Measurements from ENCODE around the gene PHACTR3. TPM values are rescaled to one million over a fixed set of nuclear protein-coding genes. Genes with fewer than 3 reads are reported as not detected.

PHACTR3 gene
- total and polyA plus RNA-seq, 2 of the 8 experiments (the other 6 are each of a cell fraction or from before 2014, with no cell fraction given) = 0.05 to 0.13 TPM

GRCh38 chr20:59652381-59652780 is 48.0 kb downstream of the PHACTR3 start:
- Histone ChIP-seq H4K8ac (ENCODE audit: extremely low read depth, insufficient read depth, low read length) (no peak overlapping the region), H3K18ac (ENCODE audit: extremely low read depth, low read length) (no peak overlapping the region), H3K9ac (replicated peaks in 1 of 4; ENCODE audit: extremely low read depth in 1 of 4, low read depth in 3 of 4, low read length in 3 of 4) (no peak overlapping the region), H2BK15ac (ENCODE audit: low read length) (no peak overlapping the region), H2AK5ac (ENCODE audit: low read depth, low read length) (no peak overlapping the region), H2BK20ac (ENCODE audit: low read length) (no peak overlapping the region), H3K79me1 (ENCODE audit: low read depth, low read length) (no peaks in the 10 kb centered on the region), H3K23ac (ENCODE audit: insufficient read length) (no peak overlapping the region), H4K91ac (replicated peaks; ENCODE audit: insufficient read length, low read length) (no peak overlapping the region), H3K4ac (replicated peaks; ENCODE audit: insufficient read length, low read depth, low read length) (no peak overlapping the region), H3K23me2 (ENCODE audit: low read depth, low read length) (no peaks in the 10 kb centered on the region), H3K36me3 (ENCODE audit: control insufficient read depth in 2 of 4, insufficient read depth in 4 of 4, low read length in 3 of 4) (no peaks in the 10 kb centered on the region), H3K79me2 (ENCODE audit: control insufficient read depth in 1 of 2, insufficient read depth in 2 of 2, low read length in 2 of 2) (no peaks in the 10 kb centered on the region), H3K4me1 (replicated peaks in 1 of 4; ENCODE audit: control insufficient read depth in 3 of 4, insufficient read depth in 4 of 4, low read length in 3 of 4) (no peaks in the 10 kb centered on the region), H3K4me2 (ENCODE audit: insufficient read depth in 1 of 2, low read depth in 2 of 2, low read length in 2 of 2) (no peak overlapping the region), H3K27ac (ENCODE audit: low read depth, low read length) (no peak overlapping the region), H4K5ac (ENCODE audit: insufficient read length, low read depth, low read length) (no peak overlapping the region), H3K56ac (replicated peaks; ENCODE audit: insufficient read length, low read depth, low read length) (no peak overlapping the region), H2BK12ac (ENCODE audit: low read depth, low read length) (no peak overlapping the region), H2AFZ (ENCODE audit: low read length) (no peak overlapping the region), H4K20me1 (replicated peaks in 1 of 2; ENCODE audit: control insufficient read depth in 1 of 2, insufficient read depth in 2 of 2, low read length in 2 of 2) (no peaks in the 10 kb centered on the region), H2BK120ac (replicated peaks; ENCODE audit: low read depth, low read length) (no peak overlapping the region), H3K27me3 (replicated peaks in 1 of 4; ENCODE audit: control insufficient read depth in 3 of 4, extremely low read depth in 1 of 4, insufficient read depth in 3 of 4, low read length in 3 of 4) (no peaks in the 10 kb centered on the region), H3K4me3 (ENCODE audit: extremely low read depth in 1 of 4, insufficient read depth in 2 of 4, low read depth in 3 of 4, low read length in 4 of 4) (no peak overlapping the region), H2BK5ac (ENCODE audit: low read depth, low read length) (no peak overlapping the region), H3K9me3 (ENCODE audit: insufficient read depth in 2 of 2, low read depth in 1 of 2, low read length in 1 of 2) (peaks cover 51 to 80% of the 10 kb centered on the region in 2 experiments), H3K14ac (ENCODE audit: insufficient read length) (no peak overlapping the region)
- ChIA-PET POLR2A (ENCODE audit: partially characterized antibody) (no interaction called here), CTCF (ENCODE audit: partially characterized antibody) (no interaction called here)
- DNase-seq (ENCODE audit: low read depth in 1 of 2, low spot score in 2 of 2) (no peak), FAIRE-seq (no peak)
- no peak for TF ChIP-seq MAFK (IDR thresholded peaks at IDR 0.05; ENCODE audit: low read depth, low read length)
- TF ChIP-seq EZH2 (IDR thresholded peaks at IDR 0.05; ENCODE audit: low read depth, low read length, severe bottlenecking) = no peak
- no peak for TF ChIP-seq POLR2A (IDR thresholded peaks at IDR 0.05; ENCODE audit: control extremely low read depth in 1 of 2, low read depth in 2 of 2, low read length in 2 of 2)
- TF ChIP-seq RAD21 (IDR thresholded peaks at IDR 0.05 in 1 of 2, conservative IDR thresholded peaks at IDR 0.05 in 1 of 2; ENCODE audit: low read depth in 2 of 2, low read length in 2 of 2) = no peak
- TF ChIP-seq TBP (IDR thresholded peaks at IDR 0.05; ENCODE audit: low read depth, low read length) = no peak
- TF ChIP-seq ATF2 (IDR thresholded peaks at IDR 0.05; ENCODE audit: low read length) = no peak
- no peak for TF ChIP-seq JUND (IDR thresholded peaks at IDR 0.05; ENCODE audit: low read length)
- no peak for TF ChIP-seq ATF3 (IDR thresholded peaks at IDR 0.05; ENCODE audit: insufficient read depth, low read depth, low read length)
- no peak for TF ChIP-seq SUZ12 (IDR thresholded peaks at IDR 0.05; ENCODE audit: low read length)
- no peak for TF ChIP-seq ZNF274 (IDR thresholded peaks at IDR 0.05; ENCODE audit: borderline replicate concordance, extremely low read depth, low read length)
- TF ChIP-seq KDM4A (IDR thresholded peaks at IDR 0.05; ENCODE audit: low read depth, low read length, severe bottlenecking) = no peak
- no peak for TF ChIP-seq TEAD4 (IDR thresholded peaks at IDR 0.05; ENCODE audit: low read depth, low read length)
- WGBS, 2 experiments (ENCODE audit: extremely low coverage in 1 of 2, insufficient coverage in 1 of 2, insufficient read length in 1 of 2, insufficient replicate concordance in 2 of 2, low coverage in 1 of 2, low lambda C conversion rate in 2 of 2, missing lambda C conversion rate in 1 of 2) = 67% methylated on average over 2 of the region's 2 CpGs; no CpG with 5 or more reads in 1 of the 2 experiments
